Activated T-helper 1 cell treated with anti-CD3 and anti-CD28 coated beads, Interleukin-2, amount 50 U/mL, for 16 hours (primary cell): ENCODE measurements around the gene PSMB1.
"Not testable (repeated sequence)": the region's sequence is repeated elsewhere in the genome, so short reads cannot be mapped to it uniquely, and the experiment has no call there.

Source experiments
- DNase-seq, 2 donors: peaks; one replicate each; pipeline ENCODE4 v3.0.0-alpha.2; 2020; ENCODE audit warnings: low read depth in 1 of 2, low spot score in 1 of 2

Gene PSMB1

DNA sequence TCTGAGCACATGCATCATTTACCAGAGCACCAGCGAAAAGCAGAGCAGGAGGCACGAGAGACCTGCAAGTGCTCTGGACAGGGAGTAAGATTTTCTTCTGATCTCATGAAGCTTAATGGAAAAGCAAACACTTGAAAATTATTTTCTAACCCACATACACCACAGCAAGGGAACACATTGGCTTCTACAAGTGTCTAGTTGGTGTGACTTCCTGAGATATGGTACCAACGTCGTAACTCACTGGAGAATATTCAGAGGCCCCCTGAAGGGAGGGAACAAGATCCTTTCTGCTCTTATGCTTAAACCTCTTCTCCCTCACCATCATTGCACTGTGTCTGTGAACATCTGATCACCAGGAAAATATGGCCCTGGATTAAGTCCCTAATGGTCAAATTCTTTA is 48.6 kb downstream of the PSMB1 start:
- no peak for DNase-seq

DNA sequence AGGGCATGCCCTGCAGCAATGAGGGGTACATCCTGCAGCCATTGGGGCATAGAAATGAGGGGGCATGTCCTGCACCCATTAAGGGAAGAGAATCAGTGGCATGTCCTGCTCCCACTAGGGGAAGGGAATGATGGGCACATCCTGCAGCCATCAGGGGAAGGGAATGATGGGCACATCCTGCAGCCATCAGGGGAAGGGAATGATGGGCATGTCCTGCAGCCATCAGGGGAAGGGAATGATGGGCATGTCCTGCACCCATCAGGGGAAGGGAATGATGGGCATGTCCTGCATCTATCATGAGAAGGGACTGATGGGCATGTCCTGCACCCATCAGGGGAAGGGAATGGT is 49.7 kb downstream of the PSMB1 start:
- DNase-seq = no peak

GRCh38 chr6:170502733-170503413 is 50.2 kb downstream of the PSMB1 start:
- DNase-seq = not testable (repeated sequence)

DNA sequence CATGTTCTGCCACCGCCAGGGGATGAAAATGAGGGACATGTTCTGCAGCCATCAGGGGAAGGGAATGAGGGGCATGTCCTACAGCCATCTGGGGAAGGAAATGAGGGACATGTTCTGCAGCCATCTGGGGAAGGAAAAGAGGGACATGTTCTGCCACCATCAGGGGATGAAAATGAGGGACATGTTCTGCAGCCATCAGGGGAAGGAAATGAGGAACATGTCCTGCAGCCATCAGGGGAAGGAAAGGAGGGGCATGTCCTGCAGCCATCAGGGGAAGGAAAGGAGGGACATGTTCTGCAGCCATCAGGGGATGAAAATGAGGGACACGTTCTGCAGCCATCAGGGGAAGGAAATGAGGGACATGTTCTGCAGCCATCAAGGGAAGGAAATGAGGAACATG is 50.8 kb downstream of the PSMB1 start:
- not testable (repeated sequence) for DNase-seq

DNA sequence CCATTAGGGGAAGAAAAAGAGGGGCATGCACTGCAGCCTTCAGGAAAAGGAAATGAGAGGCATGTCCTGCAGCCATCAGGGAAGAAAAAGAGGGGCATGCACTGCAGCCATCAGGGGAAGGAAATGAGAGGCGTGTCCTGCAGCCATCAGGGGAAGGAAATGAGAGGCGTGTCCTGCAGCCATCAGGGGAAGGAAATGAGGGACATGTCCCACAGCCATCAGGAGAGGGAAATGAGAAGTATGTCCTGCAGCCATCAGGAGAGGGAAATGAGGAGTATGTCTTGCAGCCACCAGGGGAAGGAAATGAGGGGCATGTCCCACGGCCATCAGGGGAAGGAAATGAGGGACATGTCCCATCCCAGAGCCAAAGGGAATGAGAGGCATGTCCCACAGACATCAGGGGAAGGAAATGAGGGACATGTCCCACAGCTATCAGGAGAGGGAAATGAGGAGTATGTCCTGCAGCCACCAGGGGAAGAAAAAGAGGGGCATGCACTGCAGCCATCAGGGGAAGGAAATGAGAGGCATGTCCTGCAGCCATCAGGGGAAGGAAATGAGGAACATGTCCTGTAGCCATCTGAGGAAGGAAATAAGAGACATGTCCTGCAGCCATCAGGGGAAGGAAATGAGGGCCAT is 52.0 kb downstream of the PSMB1 start:
- no peak for DNase-seq

DNA sequence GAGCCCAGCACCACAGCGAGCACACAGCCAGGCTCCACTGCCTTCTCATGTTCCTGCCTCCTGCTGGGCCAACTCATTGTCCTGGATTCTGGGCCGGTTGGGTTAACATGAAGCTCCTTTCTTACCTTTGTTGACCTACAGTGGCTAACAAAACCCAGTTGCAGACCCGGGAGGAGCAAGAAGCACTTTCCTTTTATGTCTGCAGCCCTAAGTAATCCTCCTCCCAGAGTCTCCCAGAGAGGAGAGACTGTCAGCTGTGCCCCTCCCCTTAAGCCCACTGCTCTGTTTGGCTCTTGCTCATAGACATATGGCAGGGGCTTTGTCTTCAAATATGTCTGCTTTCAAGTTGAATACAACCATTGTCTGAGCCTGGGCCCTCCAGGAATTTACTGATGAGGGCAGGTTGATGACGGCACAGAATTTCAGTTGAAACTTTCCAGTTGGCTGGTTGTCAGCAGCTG is 55.2 kb downstream of the PSMB1 start:
- no peak for DNase-seq

DNA sequence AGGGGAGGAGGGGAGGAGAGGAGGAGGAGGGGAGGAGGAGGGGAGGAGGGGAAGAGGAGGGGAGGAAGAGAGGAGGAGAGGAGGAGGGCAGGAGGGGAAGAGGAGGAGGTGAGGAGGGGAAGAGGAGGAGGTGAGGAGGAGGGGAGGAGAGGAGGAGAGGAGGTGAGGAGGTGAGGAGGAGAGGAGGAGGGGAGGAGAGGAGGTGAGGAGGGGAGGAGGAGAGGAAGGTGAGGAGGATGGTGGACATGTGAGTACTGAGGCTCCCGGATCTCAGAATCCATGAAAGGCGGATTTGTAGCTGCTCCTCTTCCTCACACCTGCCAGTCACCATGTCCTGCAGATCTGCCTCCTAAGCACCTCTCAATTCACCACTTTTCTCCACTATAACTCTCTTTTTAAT is 59.8 kb downstream of the PSMB1 start:
- no peak for DNase-seq

DNA sequence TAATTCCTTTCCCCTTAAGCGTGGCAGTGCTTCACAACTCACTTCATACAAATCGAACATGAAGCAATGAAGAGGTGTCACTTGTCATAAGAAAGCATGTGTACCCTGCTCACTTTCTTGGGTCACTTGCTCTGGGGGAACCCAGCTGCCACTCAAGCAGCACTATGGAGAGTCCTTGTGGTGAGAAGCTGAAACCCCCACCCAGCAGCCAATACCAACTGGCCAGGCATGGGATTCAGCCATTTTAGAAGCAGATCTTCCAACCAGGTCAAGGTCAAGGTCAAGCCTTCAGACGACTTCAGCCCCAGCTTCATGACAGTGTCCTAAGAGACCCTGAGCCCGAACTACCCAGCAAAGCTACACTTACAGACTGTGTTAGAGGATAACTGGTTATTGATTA is 62.8 kb downstream of the PSMB1 start:
- DNase-seq = no peak

DNA sequence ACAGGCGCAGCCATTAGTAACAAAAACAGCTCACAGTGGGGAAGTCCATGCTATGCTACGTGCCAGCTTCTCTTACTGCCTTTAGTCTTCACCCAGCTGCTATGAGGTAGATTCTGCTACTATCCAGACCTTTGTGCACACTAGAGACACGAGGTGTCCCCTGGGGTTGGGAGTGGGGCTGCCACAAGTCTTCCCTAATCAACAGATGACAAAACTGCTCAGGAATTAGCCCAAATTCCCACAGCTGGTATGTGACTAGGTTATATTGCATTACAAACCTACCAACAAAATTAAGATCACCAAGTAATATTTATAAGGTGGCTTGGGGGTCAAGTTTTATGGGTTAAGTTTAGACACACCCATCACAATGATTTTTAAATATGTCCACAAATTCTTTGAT is 63.3 kb downstream of the PSMB1 start:
- no peak for DNase-seq

DNA sequence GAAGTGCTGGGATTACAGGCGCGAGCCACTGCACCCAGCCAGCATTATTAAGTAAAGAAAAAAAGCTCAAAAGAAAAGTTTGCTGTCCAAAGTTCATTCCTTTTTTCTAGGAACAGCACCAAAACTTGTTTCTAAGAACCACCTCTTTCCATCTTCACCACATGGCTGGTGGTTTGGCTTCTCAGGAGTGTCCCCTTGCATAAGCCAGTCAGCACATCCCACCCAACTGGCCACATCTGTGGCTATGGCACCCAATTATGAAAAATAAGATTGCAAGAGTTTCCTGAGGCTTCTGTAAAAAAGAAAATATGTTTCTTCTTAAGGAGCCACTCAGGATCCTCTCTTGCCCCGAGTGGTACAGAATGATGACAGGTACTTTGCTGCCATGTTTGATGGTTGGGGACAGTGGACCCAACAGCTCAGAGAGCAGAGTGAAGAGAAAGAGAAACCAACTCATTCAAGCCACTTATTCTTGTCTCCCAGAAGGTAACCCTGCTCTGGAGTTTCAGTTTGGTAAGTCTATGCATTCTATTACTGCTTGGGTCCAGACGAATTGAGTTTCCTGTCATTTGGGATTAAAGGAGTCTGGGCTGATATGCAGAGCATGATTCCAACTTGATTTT is 65.3 kb downstream of the PSMB1 start:
- no peak for DNase-seq

- DNase-seq = no peak
These were observed 67.9 kb downstream of the PSMB1 start for GRCh38 chr6:170485159-170485558.
